WTC11 (cell line): ENCODE data around the gene TCEANC.

Source experiments
- ATF2 ChIP-seq: sonication (generic); formaldehyde crosslinking; IDR thresholded peaks from 2 replicates; pipeline ENCODE4 v1.8.1; 2022; ENCODE audit warnings: low read depth, missing genetic modification reagents, borderline replicate concordance
- CREB1 ChIP-seq: sonication (generic); formaldehyde crosslinking; IDR thresholded peaks from 2 replicates; pipeline ENCODE4 v1.8.0; 2023; ENCODE audit warnings: mild to moderate bottlenecking, missing genetic modification reagents
- CTCF ChIP-seq: fragments of 200-600 bp; IDR thresholded peaks from 2 replicates; pipeline ENCODE4 v1.8.0; 2022; ENCODE audit warnings: antibody characterized with exemption
- ELF4 ChIP-seq: sonication (generic); formaldehyde crosslinking; IDR thresholded peaks from 2 replicates; pipeline ENCODE4 v1.8.1; 2022; ENCODE audit warnings: low read depth, mild to moderate bottlenecking, moderate library complexity, missing genetic modification reagents
- JUN ChIP-seq: sonication (generic); formaldehyde crosslinking; IDR thresholded peaks from 2 replicates; pipeline ENCODE4 v1.8.0; 2023; ENCODE audit warnings: mild to moderate bottlenecking, missing genetic modification reagents
- MYBL2 ChIP-seq: sonication (generic); formaldehyde crosslinking; IDR thresholded peaks from 2 replicates; pipeline ENCODE4 v1.8.1; 2023; ENCODE audit warnings: mild to moderate bottlenecking, moderate library complexity, missing genetic modification reagents
- SP1 ChIP-seq: sonication (generic); formaldehyde crosslinking; conservative IDR thresholded peaks from 2 replicates; pipeline ENCODE4 v1.8.1; 2022; ENCODE audit warnings: missing genetic modification reagents
- ZNF121 ChIP-seq: sonication (generic); formaldehyde crosslinking; IDR thresholded peaks from 2 replicates; pipeline ENCODE4 v1.8.0; 2023; ENCODE audit warnings: missing genetic modification reagents

GRCh38 chrX:13638021-13638420, 14.9 kb upstream of the TCEANC start:
- TF ChIP-seq ELF4, result no peak
- no peak for TF ChIP-seq CREB1 (CRISPR knock-in tag)
- TF ChIP-seq SP1, result no peak
- no peak for TF ChIP-seq ZNF121 (CRISPR knock-in tag)
- TF ChIP-seq CTCF, result no peak
- no peak for TF ChIP-seq JUN (CRISPR knock-in tag)
- no peak for TF ChIP-seq MYBL2
- TF ChIP-seq ATF2, result no peak
